Measurements from ENCODE around the gene UST. TPM values are rescaled to one million over a fixed set of nuclear protein-coding genes. Genes with fewer than 3 reads are reported as not detected.

Gene UST
- total and polyA plus RNA-seq, 2 experiments from 2014 or later, result 8.0 to 11.7 TPM

DNA sequence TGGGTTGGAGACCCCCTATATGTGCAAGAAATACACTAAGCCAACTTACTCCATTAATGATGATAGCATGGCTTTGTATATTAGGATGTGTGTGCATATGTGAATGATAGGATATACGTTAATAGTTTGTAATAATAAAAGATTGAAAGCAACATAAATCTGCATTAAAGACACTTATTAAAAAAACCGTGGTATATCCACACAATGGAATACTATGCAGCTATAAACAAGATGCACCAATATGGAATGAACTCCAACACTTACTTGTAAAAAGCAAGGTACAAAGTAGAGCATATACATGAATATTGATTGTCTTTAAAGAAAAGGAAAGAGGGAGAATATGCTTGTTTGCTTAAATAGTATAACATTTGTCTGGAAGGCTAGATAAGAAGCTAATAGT, 68.0 kb downstream of the UST start:
- 95% methylated on average over 2 of the region's 2 CpGs for WGBS (ENCODE audit: low lambda C conversion rate, missing lambda C conversion rate)
- Histone ChIP-seq H3K4me3 (no peak overlapping the region), H2AFZ (no peak overlapping the region), H4K20me1 (ENCODE audit: insufficient read depth, poor library complexity, severe bottlenecking) (no peaks in the 10 kb centered on the region), H3K4me2 (no peak overlapping the region), H3K27me3 (no peaks in the 10 kb centered on the region), H3K27ac (no peak overlapping the region), H3K4me1 (ENCODE audit: insufficient read depth) (peaks cover 7% of the 10 kb centered on the region), H3K36me3 (replicated peaks; ENCODE audit: insufficient read depth, low read depth) (no peaks in the 10 kb centered on the region), H3K79me2 (peaks cover 4% of the 10 kb centered on the region), H3K9me3 (ENCODE audit: low read depth) (no peaks in the 10 kb centered on the region), H3K9me2 (replicated peaks; ENCODE audit: insufficient read depth) (no peaks in the 10 kb centered on the region)
- TF ChIP-seq, protein P1, sequence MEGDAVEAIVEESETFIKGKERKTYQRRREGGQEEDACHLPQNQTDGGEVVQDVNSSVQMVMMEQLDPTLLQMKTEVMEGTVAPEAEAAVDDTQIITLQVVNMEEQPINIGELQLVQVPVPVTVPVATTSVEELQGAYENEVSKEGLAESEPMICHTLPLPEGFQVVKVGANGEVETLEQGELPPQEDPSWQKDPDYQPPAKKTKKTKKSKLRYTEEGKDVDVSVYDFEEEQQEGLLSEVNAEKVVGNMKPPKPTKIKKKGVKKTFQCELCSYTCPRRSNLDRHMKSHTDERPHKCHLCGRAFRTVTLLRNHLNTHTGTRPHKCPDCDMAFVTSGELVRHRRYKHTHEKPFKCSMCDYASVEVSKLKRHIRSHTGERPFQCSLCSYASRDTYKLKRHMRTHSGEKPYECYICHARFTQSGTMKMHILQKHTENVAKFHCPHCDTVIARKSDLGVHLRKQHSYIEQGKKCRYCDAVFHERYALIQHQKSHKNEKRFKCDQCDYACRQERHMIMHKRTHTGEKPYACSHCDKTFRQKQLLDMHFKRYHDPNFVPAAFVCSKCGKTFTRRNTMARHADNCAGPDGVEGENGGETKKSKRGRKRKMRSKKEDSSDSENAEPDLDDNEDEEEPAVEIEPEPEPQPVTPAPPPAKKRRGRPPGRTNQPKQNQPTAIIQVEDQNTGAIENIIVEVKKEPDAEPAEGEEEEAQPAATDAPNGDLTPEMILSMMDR (IDR thresholded peaks at IDR 0.05; ENCODE audit: poor library complexity), result no peak
- TF ChIP-seq EZH2 (IDR thresholded peaks at IDR 0.05; ENCODE audit: borderline replicate concordance) (no peak), EZH2phosphoT487 (IDR thresholded peaks at IDR 0.05; ENCODE audit: low read depth, severe bottlenecking, unreplicated experiment) (no peak)
- DNase-seq (ENCODE audit: low spot score), result no peak

GRCh38 chr6:148816117-148816516, 69.3 kb downstream of the UST start:
- Histone ChIP-seq H3K9me2 (replicated peaks; ENCODE audit: insufficient read depth) (no peaks in the 10 kb centered on the region), H3K4me3 (no peak overlapping the region), H4K20me1 (ENCODE audit: insufficient read depth, poor library complexity, severe bottlenecking) (no peaks in the 10 kb centered on the region), H3K36me3 (replicated peaks; ENCODE audit: insufficient read depth, low read depth) (no peaks in the 10 kb centered on the region), H3K9me3 (ENCODE audit: low read depth) (no peaks in the 10 kb centered on the region), H3K27ac (no peak overlapping the region), H3K27me3 (no peaks in the 10 kb centered on the region), H3K4me2 (no peak overlapping the region), H3K79me2 (peaks cover 4% of the 10 kb centered on the region), H2AFZ (no peak overlapping the region), H3K4me1 (ENCODE audit: insufficient read depth) (peaks cover 7% of the 10 kb centered on the region)
- DNase-seq (ENCODE audit: low spot score), result no peak
- no peak for TF ChIP-seq EZH2phosphoT487 (IDR thresholded peaks at IDR 0.05; ENCODE audit: low read depth, severe bottlenecking, unreplicated experiment)
- TF ChIP-seq, protein P1 (IDR thresholded peaks at IDR 0.05; ENCODE audit: poor library complexity), result no peak
- no peak for TF ChIP-seq EZH2 (IDR thresholded peaks at IDR 0.05; ENCODE audit: borderline replicate concordance)

DNA sequence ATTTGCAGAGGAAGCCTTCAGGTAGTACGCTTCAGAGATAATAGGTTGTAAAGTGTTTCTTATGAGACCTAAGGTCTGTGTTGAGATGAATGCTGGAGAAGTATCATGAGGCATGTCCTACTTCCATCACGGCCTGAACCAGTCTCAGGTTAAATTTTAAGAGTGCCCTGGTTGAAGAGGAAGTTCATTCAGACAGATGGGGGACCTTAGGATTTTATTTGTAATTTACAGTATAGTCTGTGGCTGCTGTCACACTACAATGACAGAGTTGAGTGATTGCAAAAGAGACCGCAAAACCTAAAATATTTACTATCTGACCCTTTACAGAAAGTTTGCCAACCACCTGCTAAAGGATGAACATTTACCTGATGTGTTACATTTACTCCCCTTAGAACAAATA, 70.9 kb downstream of the UST start:
- H3K27ac ChIP-seq, result no peak overlapping the region
- TF ChIP-seq EZH2phosphoT487 (IDR thresholded peaks at IDR 0.05; ENCODE audit: low read depth, severe bottlenecking, unreplicated experiment) (no peak), EZH2 (IDR thresholded peaks at IDR 0.05; ENCODE audit: borderline replicate concordance) (no peak)
- TF ChIP-seq, protein P1 (IDR thresholded peaks at IDR 0.05; ENCODE audit: poor library complexity), result no peak
- H3K4me1 ChIP-seq (ENCODE audit: insufficient read depth), result peaks cover 7% of the 10 kb centered on the region
- no peak overlapping the region for H3K4me3 ChIP-seq
- WGBS (ENCODE audit: low lambda C conversion rate, missing lambda C conversion rate), result 59% methylated on average over 3 of the region's 3 CpGs
- H4K20me1 ChIP-seq (ENCODE audit: insufficient read depth, poor library complexity, severe bottlenecking), result no peaks in the 10 kb centered on the region
- no peaks in the 10 kb centered on the region for H3K9me3 ChIP-seq (ENCODE audit: low read depth)
- H2AFZ ChIP-seq, result no peak overlapping the region
- H3K36me3 ChIP-seq (replicated peaks; ENCODE audit: insufficient read depth, low read depth), result no peaks in the 10 kb centered on the region
- peaks cover 8% of the 10 kb centered on the region for H3K79me2 ChIP-seq
- no peaks in the 10 kb centered on the region for H3K27me3 ChIP-seq
- no peak overlapping the region for H3K4me2 ChIP-seq
- no peak for DNase-seq (ENCODE audit: low spot score)
- no peaks in the 10 kb centered on the region for H3K9me2 ChIP-seq (replicated peaks; ENCODE audit: insufficient read depth)
